WERI-Rb-1 (cell line): ENCODE measurements around the gene SOWAHD.
A peak's percentile ranks its signal among the peaks of the same experiment; 100 is the strongest.
"Not testable (repeated sequence)": the region's sequence is repeated elsewhere in the genome, so short reads cannot be mapped to it uniquely, and the experiment has no call there.

ENCODE experiments used
- DNase-seq: peaks from one replicate; pipeline ENCODE4 v3.0.0-alpha.2; 2020
- H3K27ac ChIP-seq: fragments of 250-450 bp; sonication (Bioruptor Pico); 2 replicates; pipeline ENCODE4 v1.5.1; 2020; ENCODE audit warnings: mild to moderate bottlenecking, moderate library complexity
- H3K27me3 ChIP-seq: fragments of 250-450 bp; sonication (Bioruptor Pico); 2 replicates; pipeline ENCODE4 v1.5.1; 2021; ENCODE audit warnings: mild to moderate bottlenecking, low read depth, moderate library complexity; ENCODE audit not compliant: insufficient read depth, severe bottlenecking
- H3K36me3 ChIP-seq: fragments of 250-450 bp; sonication (Bioruptor Pico); 2 replicates; pipeline ENCODE4 v1.5.1; 2020; ENCODE audit warnings: mild to moderate bottlenecking, moderate library complexity
- H3K4me3 ChIP-seq: 2 replicates; pipeline ENCODE4 v1.5.1; 2011; ENCODE audit warnings: low read depth, mild to moderate bottlenecking, control low read depth, low read length
- H3K9me3 ChIP-seq: fragments of 250-450 bp; sonication (Bioruptor Pico); 2 replicates; pipeline ENCODE4 v1.5.1; 2021; ENCODE audit warnings: mild to moderate bottlenecking, moderate library complexity; ENCODE audit not compliant: severe bottlenecking
- CTCF ChIP-seq: IDR thresholded peaks from 2 replicates; pipeline ENCODE4 v1.5.1; 2011; ENCODE audit warnings: low read depth, mild to moderate bottlenecking, control low read depth, inconsistent platforms, low read length

The SOWAHD gene

GRCh38 chrX:119791437-119792231, 33.2 kb downstream of the SOWAHD start, which contains the start of gene RPL39:
Gene RPL39, minus strand, starts transcription at chrX:119791630. Its CDS starts 54 bp downstream, at chrX:119791576.
- H3K9me3 ChIP-seq: no peaks in the 10 kb centered on the region
- peak; percentile 82 for DNase-seq
- no peak for TF ChIP-seq CTCF

GRCh38 chrX:119801253-119802221, 43.1 kb downstream of the SOWAHD start:
- no peaks in the 10 kb centered on the region for H3K9me3 ChIP-seq
- TF ChIP-seq CTCF: no peak
- no peak overlapping the region for H3K4me3 ChIP-seq
- H3K27me3 ChIP-seq: peaks cover 3% of the 10 kb centered on the region
- no peak for DNase-seq
- no peaks in the 10 kb centered on the region for H3K36me3 ChIP-seq
- no peak overlapping the region for H3K27ac ChIP-seq

More at GRCh38 chrX:119791437-119792231, 33.2 kb downstream of the SOWAHD start, which contains the start of gene RPL39:
- peaks cover 32% of the 10 kb centered on the region for H3K36me3 ChIP-seq
- H3K4me3 ChIP-seq: peak within 1 kb of the TSS; percentile 89
- H3K27me3 ChIP-seq: peaks cover 11% of the 10 kb centered on the region
- peak within 1 kb of the TSS; percentile 91 for H3K27ac ChIP-seq

- no peak overlapping the region for H3K4me3 ChIP-seq
- no peak overlapping the region for H3K27ac ChIP-seq
- H3K9me3 ChIP-seq: no peaks in the 10 kb centered on the region
- no peak for TF ChIP-seq CTCF
- H3K27me3 ChIP-seq: peaks cover 3% of the 10 kb centered on the region
- H3K36me3 ChIP-seq: no peaks in the 10 kb centered on the region
- DNase-seq: no peak
Observed at GRCh38 chrX:119802546-119802945, 44.2 kb downstream of the SOWAHD start.

GRCh38 chrX:119808461-119808860, 50.1 kb downstream of the SOWAHD start:
- not testable (repeated sequence) for H3K27ac ChIP-seq, H3K36me3 ChIP-seq, H3K9me3 ChIP-seq

GRCh38 chrX:119809185-119809666, 50.8 kb downstream of the SOWAHD start:
- Histone ChIP-seq H3K4me3 (no peak overlapping the region), H3K9me3 (no peaks in the 10 kb centered on the region), H3K27ac (no peak overlapping the region), H3K36me3 (no peaks in the 10 kb centered on the region), H3K27me3 (peaks cover 2% of the 10 kb centered on the region)
- no peak for DNase-seq
- no peak for TF ChIP-seq CTCF

More at GRCh38 chrX:119808461-119808860, 50.1 kb downstream of the SOWAHD start:
- not testable (repeated sequence) for H3K4me3 ChIP-seq, DNase-seq, H3K27me3 ChIP-seq
